B cell (primary cell): ENCODE data around the gene PRCC. TPM values are rescaled to one million over a fixed set of nuclear protein-coding genes. Genes with fewer than 3 reads are reported as not detected.

ENCODE experiments used
- ATAC-seq: fragments of 200-7000 bp; cut with Tn5 transposase; one replicate; pipeline ENCODE4 v1.10.0; 2021; ENCODE audit warnings: low read depth, mild to moderate bottlenecking, moderate number of reproducible peaks, moderate library complexity
- CTCF ChIA-PET: fragments of 350-600 bp; sonication (Branson Sonifier 250); formaldehyde crosslinking; loops from one replicate; lab custom pipeline; 2021; ENCODE audit warnings: antibody characterized with exemption, inconsistent platforms; lab: Charles Lee
- POLR2A ChIA-PET: fragments of 350-600 bp; sonication (Branson Sonifier 250); formaldehyde crosslinking; loops from one replicate; lab custom pipeline; 2021; ENCODE audit warnings: antibody characterized with exemption; lab: Charles Lee
- DNase-seq: peaks from one replicate; pipeline ENCODE4 v3.0.0; 2013
- H2AFZ ChIP-seq: 2 replicates; pipeline ENCODE4 v1.6.1; 2012; ENCODE audit warnings: mild to moderate bottlenecking, low read depth, low read length; ENCODE audit not compliant: insufficient read depth, poor library complexity, severe bottlenecking
- H3K27ac ChIP-seq, 2 donors: 1 replicate in 1 of 2; 2 replicates in 1 of 2; pipeline ENCODE4 v1.5.1; 2012 to 2013; ENCODE audit warnings: low read length in 2 of 2, mild to moderate bottlenecking in 2 of 2, moderate library complexity in 1 of 2
- H3K27me3 ChIP-seq, 4 experiments: fragments of 200-600 bp in 1 of 4; sonication (generic) in 1 of 4; replicated peaks in 1 of 4; 1 replicate in 2 of 4; 2 replicates in 2 of 4; pipeline versions ENCODE4 v1.6.1 to v1.7.0; 2013 to 2016; ENCODE audit warnings: low read length in 3 of 4, mild to moderate bottlenecking in 2 of 4, mixed read lengths in 1 of 4, moderate library complexity in 1 of 4; ENCODE audit not compliant: insufficient read depth in 4 of 4, control insufficient read depth in 3 of 4; ENCODE audit errors: control extremely low read depth in 1 of 4
- H3K36me3 ChIP-seq, 2 experiments: replicated peaks in 1 of 2; 1 replicate in 1 of 2; 2 replicates in 1 of 2; pipeline versions ENCODE4 v1.6.1 to v1.7.1; 2013; ENCODE audit warnings: low read length in 1 of 2; ENCODE audit not compliant: insufficient read depth in 2 of 2, control insufficient read depth in 1 of 2; ENCODE audit errors: control extremely low read depth in 1 of 2, extremely low read depth in 1 of 2
- H3K4me1 ChIP-seq, 2 donors: fragments of 200-600 bp in 1 of 2; sonication (generic) in 1 of 2; 1 replicate in 1 of 2; 2 replicates in 1 of 2; pipeline versions ENCODE4 v1.5.1 to v1.6.1; 2013 to 2017; ENCODE audit warnings: low read length in 2 of 2; ENCODE audit not compliant: control insufficient read depth in 2 of 2, insufficient read depth in 2 of 2
- H3K4me2 ChIP-seq: replicated peaks from 2 replicates; pipeline ENCODE3; 2012; ENCODE audit warnings: mild to moderate bottlenecking, low read depth, low read length; ENCODE audit not compliant: poor library complexity, severe bottlenecking
- H3K4me3 ChIP-seq, 5 experiments: fragments of 200-600 bp in 1 of 5; sonication (generic) in 1 of 5; 1 replicate in 3 of 5; 2 replicates in 2 of 5; pipeline versions ENCODE4 v1.5.1 to v1.7.0; 2011 to 2016; ENCODE audit warnings: low read length in 4 of 5, mild to moderate bottlenecking in 4 of 5, low read depth in 2 of 5, control low read depth in 1 of 5, moderate library complexity in 1 of 5; ENCODE audit not compliant: insufficient read depth in 1 of 5; ENCODE audit errors: control extremely low read depth in 1 of 5, extremely low read depth in 1 of 5
- H3K79me2 ChIP-seq: fragments of 200-600 bp; sonication (generic); one replicate; pipeline ENCODE4 v1.6.0; 2016; ENCODE audit warnings: low read length; ENCODE audit not compliant: control insufficient read depth, insufficient read depth
- H3K9ac ChIP-seq: fragments of 200-600 bp; sonication (generic); 2 replicates; pipeline ENCODE4 v1.6.1; 2017; ENCODE audit warnings: mild to moderate bottlenecking, low read length, moderate library complexity
- H3K9me3 ChIP-seq, 3 donors: one replicate each; pipeline versions ENCODE4 v1.6.1 to v1.7.1; 2013; ENCODE audit warnings: low read length in 2 of 3; ENCODE audit not compliant: control insufficient read depth in 2 of 3, insufficient read depth in 1 of 3; ENCODE audit errors: control extremely low read depth in 1 of 3
- H4K20me1 ChIP-seq: 2 replicates; pipeline ENCODE4 v1.6.0; 2012; ENCODE audit warnings: mild to moderate bottlenecking, low read length; ENCODE audit not compliant: insufficient read depth, control insufficient read depth, poor library complexity, severe bottlenecking
- H3K27ac Mint-ChIP-seq: one replicate; pipeline ENCODE4 v1.8.0; 2021; ENCODE audit warnings: mixed read lengths
- H3K27me3 Mint-ChIP-seq: one replicate; pipeline ENCODE4 v1.8.0; 2021; ENCODE audit warnings: mixed read lengths
- H3K4me1 Mint-ChIP-seq: one replicate; pipeline ENCODE4 v1.8.0; 2021; ENCODE audit warnings: mixed read lengths
- H3K4me3 Mint-ChIP-seq: one replicate; pipeline ENCODE4 v1.8.0; 2021; ENCODE audit warnings: mixed read lengths
- H3K9me3 Mint-ChIP-seq: one replicate; pipeline ENCODE4 v1.8.0; 2022; ENCODE audit warnings: mixed read lengths; ENCODE audit not compliant: insufficient read depth
- EZH2 ChIP-seq: IDR thresholded peaks from 2 replicates; pipeline ENCODE4 v1.6.1; 2012; ENCODE audit warnings: borderline replicate concordance, low read depth, mild to moderate bottlenecking, moderate library complexity, low read length; ENCODE audit not compliant: insufficient read depth, poor library complexity, severe bottlenecking
- WGBS: methylation state at CpG from one replicate; pipeline ENCODE4 v1.1.5; 2013; ENCODE audit warnings: missing lambda C conversion rate; ENCODE audit not compliant: insufficient coverage; 5-methylcytosine and 5-hydroxymethylcytosine counted together
- intact Hi-C: fragments of 100-400 bp; cut with micrococcal nuclease; formaldehyde crosslinking; loops from one replicate; pipeline ENCODE4 v1.10.0; 2022
- polyA plus RNA-seq: library from polyadenylated mRNA; depleted of rRNA; stranded (reverse); fragments of >200 nt; gene quantifications from 2 replicates; pipeline ENCODE4 v1.2.3, GENCODE V29; 2012
- total RNA-seq, 2 donors: library from RNA; stranded (reverse); fragments of 120-200 nt in 1 of 2; gene quantifications; 1 replicate in 1 of 2; 2 replicates in 1 of 2; pipeline versions ENCODE4 v1.2.3 to v1.2.4, GENCODE V29; 2013 to 2022
- TF ChIP-seq, protein P1 (sequence below): fragments of 200-600 bp; IDR thresholded peaks from one replicate; pipeline ENCODE4 v1.8.0; 2022; ENCODE audit warnings: antibody characterized with exemption, mild to moderate bottlenecking

Gene PRCC
- total and polyA plus RNA-seq, 2 donors (not counting 1 experiment from before 2014, with no cell fraction given): 55.7 to 83.4 TPM

DNA sequence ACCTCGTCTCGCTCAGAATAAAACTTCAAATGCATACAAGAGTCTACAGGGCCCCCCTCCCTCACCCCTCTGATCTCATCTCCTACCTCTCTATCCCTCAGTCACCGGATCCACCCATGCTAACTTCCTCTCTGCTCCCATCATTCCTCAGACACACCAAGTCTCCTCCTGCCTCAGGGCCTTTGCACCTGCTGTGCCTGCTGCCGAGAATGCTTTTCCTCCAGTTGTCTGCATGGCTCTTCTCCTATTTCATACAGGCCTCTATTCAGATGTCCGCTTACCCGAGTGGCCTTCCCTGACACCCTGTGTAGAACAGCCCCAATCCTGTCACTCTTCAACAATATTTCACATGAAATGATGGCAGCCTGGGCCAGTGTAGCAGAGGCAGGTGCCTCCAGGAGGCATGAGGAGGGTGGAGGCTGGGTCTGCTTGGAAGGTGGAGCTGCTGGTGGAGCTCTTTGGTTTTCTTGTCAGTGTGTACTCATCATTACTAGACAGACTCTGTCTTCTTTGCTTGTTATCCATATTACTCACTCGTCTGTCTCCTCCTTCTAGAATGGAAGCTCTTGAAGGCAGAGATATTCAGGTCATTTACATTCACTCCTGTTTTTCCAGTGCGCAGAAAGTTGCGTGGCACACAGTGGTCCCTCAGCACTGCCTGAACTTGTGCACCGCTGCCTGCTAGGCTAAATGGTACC, 45.1 kb downstream of the PRCC start:
- no peak for DNase-seq
- Histone ChIP-seq H3K4me3 (no peak overlapping the region), H2AFZ (no peak overlapping the region), H3K9me3 (peaks cover 0 to 3% (median 0%) of the 10 kb centered on the region in 3 donors), H3K27ac (no peak overlapping the region), H3K4me1 (peaks cover 26 to 35% of the 10 kb centered on the region in 2 donors), H3K36me3 (no peaks in the 10 kb centered on the region), H3K79me2 (no peaks in the 10 kb centered on the region), H3K9ac (no peak overlapping the region), H3K4me2 (no peak overlapping the region), H3K27me3 (peaks cover 0 to 12% (median 0%) of the 10 kb centered on the region in 4 experiments), H4K20me1 (no peaks in the 10 kb centered on the region)
- ChIA-PET CTCF (interaction anchor here (0.8 to 2.0 kb wide), 3 partner anchors 13 to 138 kb away, joined by 3 to 11 read pairs (median 3); partner anchors contain the start of genes ISG20L2 and METTL25B), POLR2A (no interaction called here)
- WGBS: 98% methylated on average over 7 of the region's 10 CpGs
- no peaks in the 10 kb centered on the region for H3K9me3 Mint-ChIP-seq
- H3K4me1 Mint-ChIP-seq: peaks cover 36% of the 10 kb centered on the region
- ATAC-seq: no peak
- peak overlapping the region; percentile 91 for H3K4me3 Mint-ChIP-seq
- TF ChIP-seq, protein P1, sequence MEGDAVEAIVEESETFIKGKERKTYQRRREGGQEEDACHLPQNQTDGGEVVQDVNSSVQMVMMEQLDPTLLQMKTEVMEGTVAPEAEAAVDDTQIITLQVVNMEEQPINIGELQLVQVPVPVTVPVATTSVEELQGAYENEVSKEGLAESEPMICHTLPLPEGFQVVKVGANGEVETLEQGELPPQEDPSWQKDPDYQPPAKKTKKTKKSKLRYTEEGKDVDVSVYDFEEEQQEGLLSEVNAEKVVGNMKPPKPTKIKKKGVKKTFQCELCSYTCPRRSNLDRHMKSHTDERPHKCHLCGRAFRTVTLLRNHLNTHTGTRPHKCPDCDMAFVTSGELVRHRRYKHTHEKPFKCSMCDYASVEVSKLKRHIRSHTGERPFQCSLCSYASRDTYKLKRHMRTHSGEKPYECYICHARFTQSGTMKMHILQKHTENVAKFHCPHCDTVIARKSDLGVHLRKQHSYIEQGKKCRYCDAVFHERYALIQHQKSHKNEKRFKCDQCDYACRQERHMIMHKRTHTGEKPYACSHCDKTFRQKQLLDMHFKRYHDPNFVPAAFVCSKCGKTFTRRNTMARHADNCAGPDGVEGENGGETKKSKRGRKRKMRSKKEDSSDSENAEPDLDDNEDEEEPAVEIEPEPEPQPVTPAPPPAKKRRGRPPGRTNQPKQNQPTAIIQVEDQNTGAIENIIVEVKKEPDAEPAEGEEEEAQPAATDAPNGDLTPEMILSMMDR: no peak
- TF ChIP-seq EZH2: no peak
- intact Hi-C loops: no loop called here
- H3K27me3 Mint-ChIP-seq: no peaks in the 10 kb centered on the region
- H3K27ac Mint-ChIP-seq: no peak overlapping the region

DNA sequence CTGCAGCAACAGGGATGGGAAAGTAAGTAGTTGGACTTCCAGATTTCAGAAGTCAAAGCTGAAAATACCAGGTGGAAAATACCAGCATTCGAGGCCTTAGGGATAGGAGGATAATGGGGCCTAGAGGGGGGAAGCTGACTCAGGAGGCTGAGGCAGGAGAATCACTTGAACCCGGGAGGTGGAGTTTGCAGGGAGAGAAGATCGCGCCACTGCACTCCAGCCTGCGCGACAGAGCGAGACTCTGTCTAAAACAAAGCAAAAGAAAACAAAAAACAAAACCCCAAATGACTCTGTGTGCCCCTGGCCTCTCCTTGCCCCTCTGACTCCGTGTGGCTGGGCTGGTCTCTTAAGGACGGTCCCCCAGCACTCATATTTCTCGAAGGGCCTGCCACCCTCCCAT, 46.0 kb downstream of the PRCC start:
- POLR2A ChIA-PET: no interaction called here
- H2AFZ ChIP-seq: peak overlapping the region; percentile 89
- peak overlapping the region; percentile 91 for H3K4me3 Mint-ChIP-seq

More for the DNA sequence above, 46.0 kb downstream of the PRCC start:
- TF ChIP-seq, protein P1: no peak
- TF ChIP-seq EZH2: no peak
- Histone ChIP-seq H3K9me3 (peaks cover 0 to 3% (median 0%) of the 10 kb centered on the region in 3 donors), H4K20me1 (no peaks in the 10 kb centered on the region), H3K36me3 (no peaks in the 10 kb centered on the region), H3K9ac (peak overlapping the region; percentile 64), H3K79me2 (no peaks in the 10 kb centered on the region), H3K27me3 (peaks cover 0 to 12% (median 0%) of the 10 kb centered on the region in 4 experiments), H3K27ac (no peak overlapping the region), H3K4me1 (peaks cover 26 to 32% of the 10 kb centered on the region in 2 donors), H3K4me2 (peak overlapping the region; percentile 96), H3K4me3 (peak overlapping the region in 4 of 5 experiments; percentile 52 to 62 (median 59))
- intact Hi-C loops: no loop called here
- Mint-ChIP-seq H3K4me1 (peaks cover 34% of the 10 kb centered on the region), H3K27me3 (no peaks in the 10 kb centered on the region), H3K9me3 (no peaks in the 10 kb centered on the region), H3K27ac (no peak overlapping the region)
- ATAC-seq (no peak), DNase-seq (no peak)
- CTCF ChIA-PET: interaction anchor here (0.8 to 2.0 kb wide), 6 partner anchors 14 to 139 kb away, joined by 3 to 11 read pairs (median 3); partner anchors contain the start of gene METTL25B
- WGBS: 65% methylated on average over 3 of the region's 10 CpGs
